GM12865 (cell line): ENCODE measurements around the gene LRIG2.
A peak's percentile ranks its signal among the peaks of the same experiment; 100 is the strongest.
"Not testable (repeated sequence)": the region's sequence is repeated elsewhere in the genome, so short reads cannot be mapped to it uniquely, and the experiment has no call there.

ENCODE experiments used
- DNase-seq: peaks from one replicate; pipeline ENCODE4 v3.0.0; 2010; ENCODE audit warnings: low read depth
- H3K4me3 ChIP-seq: 2 replicates; pipeline ENCODE4 v1.5.1; 2011; ENCODE audit warnings: mild to moderate bottlenecking, low read depth, low read length, control low read depth
- CTCF ChIP-seq: IDR thresholded peaks from 2 replicates; pipeline ENCODE4 v1.5.1; 2011; ENCODE audit warnings: low read length, control low read depth, low read depth, inconsistent platforms; ENCODE audit not compliant: insufficient read depth; ENCODE audit errors: missing control alignments

The LRIG2 gene

DNA sequence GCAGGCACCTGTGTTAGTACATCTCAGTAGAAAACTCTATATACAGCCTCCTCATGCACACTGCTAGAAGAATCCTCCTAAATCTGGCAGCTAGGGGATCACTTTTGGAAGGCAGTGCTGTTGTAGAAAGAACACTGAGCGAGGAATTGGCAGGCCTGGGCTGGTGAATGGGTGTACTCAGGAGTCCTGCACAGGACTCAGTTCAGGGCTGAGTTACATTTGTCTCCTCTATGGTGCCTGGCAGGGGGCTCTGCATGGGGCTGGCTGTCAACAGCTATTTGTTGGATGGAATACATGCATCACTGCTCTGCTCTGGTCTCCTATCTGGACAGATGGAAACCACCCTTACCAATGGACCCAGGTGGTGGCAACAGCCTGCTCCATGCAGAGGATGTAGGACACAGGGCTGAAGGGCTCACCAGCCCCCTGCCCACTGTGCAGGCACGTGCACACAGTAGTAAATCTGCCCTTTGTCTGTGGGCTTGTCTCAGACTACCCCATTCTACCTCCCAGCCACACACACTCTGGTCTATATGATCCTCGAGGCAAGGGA is 74.2 kb downstream of the LRIG2 start:
- no peak overlapping the region for H3K4me3 ChIP-seq
- TF ChIP-seq CTCF = no peak
- no peak for DNase-seq

DNA sequence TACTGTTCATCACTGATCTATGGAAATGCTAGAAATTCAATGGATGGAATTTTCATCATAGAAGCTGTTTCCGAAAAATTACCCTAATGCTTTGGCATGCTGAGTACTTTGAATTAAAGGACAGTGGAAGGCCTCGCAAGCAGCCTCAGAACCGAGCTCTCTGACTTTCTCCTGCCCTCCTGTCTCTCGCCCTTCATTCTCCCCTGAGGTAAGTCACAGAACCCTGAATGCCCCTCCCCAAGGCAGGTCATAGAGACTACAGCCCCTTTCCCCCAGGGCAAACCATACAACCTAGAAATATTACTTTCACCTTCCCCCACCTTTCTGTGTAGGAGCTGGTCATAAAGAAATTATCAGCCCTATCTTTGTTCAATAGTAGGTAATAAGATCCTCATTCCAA is 74.8 kb downstream of the LRIG2 start:
- no peak for DNase-seq
- no peak for TF ChIP-seq CTCF
- H3K4me3 ChIP-seq = no peak overlapping the region

DNA sequence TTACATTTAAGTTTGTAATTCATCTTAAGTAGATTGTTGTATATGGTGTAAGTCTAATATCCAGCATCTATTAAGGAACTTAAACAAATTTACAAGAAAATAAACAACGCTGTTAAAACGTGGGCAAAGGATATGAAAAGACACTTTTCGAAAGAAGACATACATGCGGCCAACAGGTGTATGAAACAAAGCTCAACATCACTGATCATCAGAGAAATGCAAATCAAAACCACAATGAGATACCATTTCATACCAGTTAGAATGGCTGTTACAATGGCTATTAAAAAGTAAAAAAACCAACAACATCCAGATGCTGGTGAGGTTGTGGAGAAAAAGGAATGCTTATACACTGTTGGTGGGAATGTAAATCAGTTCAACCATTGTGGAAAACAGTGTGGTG is 77.5 kb downstream of the LRIG2 start:
- peak; percentile 27 for DNase-seq

DNA sequence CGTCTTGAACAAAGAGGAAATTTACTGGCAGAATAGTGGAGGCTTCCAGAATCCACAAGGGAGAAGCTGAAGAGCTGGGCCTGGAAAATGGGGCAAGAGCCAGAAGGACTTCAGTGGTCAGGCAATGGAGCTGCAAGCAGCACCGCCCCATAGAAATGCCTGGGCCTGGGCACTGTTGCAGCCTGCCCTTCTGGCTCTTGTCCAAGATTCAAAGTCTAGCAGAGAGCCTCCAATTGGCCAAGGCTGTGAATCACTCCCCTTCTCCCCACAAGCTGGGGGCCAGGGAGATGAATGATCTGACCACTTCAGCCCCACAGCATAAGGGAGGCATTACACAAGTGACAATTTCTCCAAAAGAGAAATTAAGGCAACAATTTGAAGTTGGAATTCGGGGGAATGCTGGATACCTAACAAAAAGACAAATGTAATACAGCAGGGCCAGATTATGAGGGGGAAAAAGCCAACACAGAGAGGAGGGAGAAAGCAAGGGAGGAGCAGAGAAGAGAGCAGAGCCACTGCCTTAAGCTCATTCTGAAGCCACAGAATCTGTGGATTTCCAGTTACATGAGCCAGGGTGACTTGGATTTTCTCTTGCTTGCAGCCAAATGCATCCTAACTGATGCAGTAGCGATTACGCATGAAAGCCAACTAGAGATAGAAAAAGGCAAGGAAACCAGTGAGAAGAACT is 80.3 kb downstream of the LRIG2 start:
- no peak overlapping the region for H3K4me3 ChIP-seq
- TF ChIP-seq CTCF = no peak
- no peak for DNase-seq

More for the DNA sequence above, 77.5 kb downstream of the LRIG2 start:
- H3K4me3 ChIP-seq = not testable (repeated sequence)

- DNase-seq = no peak
- no peak overlapping the region for H3K4me3 ChIP-seq
- TF ChIP-seq CTCF = no peak
These were observed 83.4 kb downstream of the LRIG2 start for GRCh38 chr1:113156368-113156767.

GRCh38 chr1:113158743-113159142 is 85.7 kb downstream of the LRIG2 start:
- not testable (repeated sequence) for H3K4me3 ChIP-seq, DNase-seq

GRCh38 chr1:113166473-113166872 is 93.5 kb downstream of the LRIG2 start:
- no peak overlapping the region for H3K4me3 ChIP-seq
- no peak for DNase-seq
- TF ChIP-seq CTCF = no peak

DNA sequence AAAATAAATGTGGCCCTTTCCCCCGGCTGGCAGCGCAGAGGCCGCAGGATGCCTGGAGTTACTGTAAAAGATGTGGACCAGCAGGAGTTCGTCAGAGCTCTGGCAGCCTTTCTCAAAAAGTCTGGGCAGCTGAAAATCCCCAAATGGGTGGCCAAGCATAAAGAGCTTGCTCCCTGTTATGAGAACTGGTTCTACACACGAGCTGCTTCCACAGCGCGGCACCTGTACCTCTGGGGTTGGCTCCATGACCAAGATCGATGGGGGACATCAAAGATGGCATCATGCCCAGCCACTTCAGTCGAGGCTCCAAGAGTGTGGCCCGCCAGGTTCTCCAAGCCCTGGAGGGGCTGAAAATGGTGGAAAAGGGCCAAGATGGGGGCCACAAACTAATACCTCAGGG is 95.9 kb downstream of the LRIG2 start:
- DNase-seq = no peak
- TF ChIP-seq CTCF = no peak
- no peak overlapping the region for H3K4me3 ChIP-seq
